Pons (tissue), 1 donor: ENCODE measurements around the gene WWC1.

ENCODE experiments used
- DNase-seq: peaks from one replicate; pipeline ENCODE4 v3.0.0-alpha.2; 2016; ENCODE audit warnings: low spot score

The WWC1 gene

DNA sequence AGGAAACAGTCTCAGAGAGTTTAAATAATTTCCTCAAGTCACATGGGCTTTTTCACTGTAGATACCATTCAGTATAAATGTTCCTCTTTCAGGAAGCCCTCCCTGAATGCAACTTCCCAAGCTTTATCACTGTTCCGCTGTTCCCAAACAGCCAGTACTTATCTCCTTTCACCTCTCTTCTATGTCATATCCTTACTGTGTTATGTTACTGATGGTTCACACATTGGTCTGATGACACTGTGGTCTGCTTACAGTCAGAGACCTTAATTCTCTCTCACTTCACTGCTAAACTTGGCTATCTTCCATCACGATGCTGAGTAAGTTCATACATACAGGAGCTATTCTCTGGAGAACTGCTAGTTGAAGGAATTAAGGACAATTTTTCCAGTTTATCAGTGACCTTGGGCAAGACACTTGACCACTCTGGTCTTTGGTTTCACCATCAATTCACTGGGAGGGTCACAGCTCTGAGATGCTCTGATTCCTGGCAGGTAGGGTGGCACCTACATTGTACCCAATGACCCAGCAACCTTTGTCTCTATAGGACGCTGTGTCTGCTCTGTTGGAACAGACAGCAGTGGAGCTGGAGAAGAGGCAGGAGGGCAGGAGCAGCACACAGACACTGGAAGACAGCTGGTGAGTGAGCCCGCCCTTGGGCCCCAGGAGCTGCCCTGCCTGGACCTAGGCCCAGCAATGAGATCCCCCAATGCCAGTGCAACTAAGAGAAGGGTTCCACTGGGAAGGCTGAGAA is 152.7 kb downstream of the WWC1 start:
- DNase-seq, result no peak

DNA sequence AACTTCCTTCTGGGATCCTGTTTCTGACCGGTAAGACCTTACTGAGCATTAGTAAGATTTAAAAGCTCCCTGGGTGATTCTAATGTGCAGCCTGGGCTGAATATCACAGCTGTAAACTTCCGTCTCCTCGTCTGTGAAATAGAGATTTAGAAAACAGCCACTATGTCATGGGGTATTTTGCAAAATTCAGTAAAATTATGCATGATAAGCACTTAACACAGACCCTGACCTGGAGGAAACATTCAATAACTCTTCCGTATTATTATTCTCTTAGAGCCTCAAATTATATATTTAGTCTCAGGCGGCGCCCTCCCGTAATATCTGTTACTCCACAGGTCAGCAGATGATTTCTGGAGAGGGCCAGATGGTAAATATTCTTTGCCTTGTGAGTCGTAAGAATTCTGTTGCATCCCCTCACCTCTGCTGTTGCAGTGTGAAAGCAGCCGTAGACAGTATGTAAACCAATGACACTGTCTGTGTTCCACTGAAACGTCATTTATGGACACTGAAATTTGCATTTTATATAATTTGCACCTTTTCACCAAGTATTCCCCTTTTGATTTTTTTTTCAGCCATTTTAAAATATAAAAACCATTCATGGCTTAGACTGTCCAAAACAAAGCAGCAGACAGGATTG is 155.7 kb downstream of the WWC1 start:
- DNase-seq, result no peak

DNA sequence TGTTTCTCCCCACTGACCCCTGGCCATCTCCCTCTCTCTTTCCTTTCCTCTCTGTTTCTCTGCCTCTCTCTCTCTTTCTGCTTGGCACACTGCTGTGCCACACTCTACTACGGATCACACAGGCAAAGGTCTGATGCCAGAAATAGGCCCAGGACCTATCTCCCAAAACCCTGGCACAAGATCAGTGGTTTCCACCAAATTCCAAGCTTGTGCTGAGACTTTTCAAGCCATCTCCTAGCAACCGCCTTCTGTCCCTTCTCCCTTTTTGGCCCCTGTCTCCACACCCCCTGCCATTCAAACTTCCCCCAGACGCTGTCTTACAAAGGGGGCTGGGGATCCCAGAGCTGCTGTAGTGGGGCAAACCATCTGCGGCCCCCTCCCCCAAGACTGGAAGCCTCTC is 156.4 kb downstream of the WWC1 start:
- no peak for DNase-seq

GRCh38 chr5:168449166-168449565 is 157.7 kb downstream of the WWC1 start:
- DNase-seq, result no peak

DNA sequence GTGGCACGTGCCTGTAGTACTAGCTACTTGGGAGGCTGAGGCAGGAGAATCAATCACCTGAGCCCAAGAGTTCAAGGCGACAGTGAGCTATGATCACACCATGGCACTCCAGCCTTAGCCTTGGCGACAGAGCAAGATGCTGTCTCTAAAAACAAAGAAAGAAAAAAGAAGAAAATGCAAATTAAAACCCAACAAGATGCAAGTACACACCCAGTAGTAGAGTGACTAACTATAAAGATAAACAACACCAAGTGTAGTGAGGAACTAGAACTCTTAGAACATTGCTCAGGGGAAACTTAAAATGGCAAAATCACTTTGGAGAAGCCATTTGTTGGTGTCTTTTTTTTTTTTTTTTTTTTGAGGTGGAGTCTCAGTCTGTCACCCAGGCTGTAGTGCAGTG is 160.1 kb downstream of the WWC1 start:
- DNase-seq, result no peak

DNA sequence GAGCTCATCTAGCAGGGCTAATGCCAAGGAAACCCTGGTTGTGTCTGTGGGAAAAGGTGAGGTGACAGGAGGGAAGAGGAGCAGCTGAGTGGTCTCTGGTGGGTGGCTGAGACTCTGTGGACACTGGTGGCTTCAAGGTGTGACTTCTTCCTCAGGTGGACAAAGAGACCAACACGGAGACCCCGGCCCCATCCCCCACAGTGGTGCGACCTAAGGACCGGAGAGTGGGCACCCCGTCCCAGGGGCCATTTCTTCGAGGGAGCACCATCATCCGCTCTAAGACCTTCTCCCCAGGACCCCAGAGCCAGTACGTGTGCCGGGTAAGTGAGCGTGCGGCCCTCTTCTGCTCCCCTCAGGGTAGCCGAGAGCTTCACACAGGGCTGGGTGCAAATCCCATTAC is 163.8 kb downstream of the WWC1 start:
- no peak for DNase-seq

- no peak for DNase-seq
Measured at GRCh38 chr5:168457542-168457941, 166.1 kb downstream of the WWC1 start.

- DNase-seq, result no peak
Measured at GRCh38 chr5:168460606-168461005, 169.2 kb downstream of the WWC1 start.

DNA sequence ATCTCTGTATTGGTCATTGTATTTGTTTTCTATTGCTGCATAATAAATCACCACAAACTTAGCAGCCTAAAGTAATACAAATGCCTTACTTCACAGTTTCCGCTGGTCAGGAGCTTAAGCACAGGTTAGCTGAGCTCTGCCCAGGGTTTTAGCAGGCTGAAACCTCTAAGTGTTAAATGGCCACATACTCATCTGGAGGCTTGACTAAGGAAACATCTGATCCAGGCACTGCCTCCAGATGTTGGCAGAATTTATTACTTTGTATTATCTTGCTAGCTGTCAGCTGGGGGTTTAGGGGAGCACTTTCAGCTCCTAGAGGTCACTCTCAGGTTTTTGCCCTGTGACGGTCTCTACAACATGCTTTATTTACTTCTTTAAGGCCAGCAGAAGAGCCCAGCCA is 171.6 kb downstream of the WWC1 start:
- no peak for DNase-seq

GRCh38 chr5:168464214-168464613 is 172.8 kb downstream of the WWC1 start:
- no peak for DNase-seq

DNA sequence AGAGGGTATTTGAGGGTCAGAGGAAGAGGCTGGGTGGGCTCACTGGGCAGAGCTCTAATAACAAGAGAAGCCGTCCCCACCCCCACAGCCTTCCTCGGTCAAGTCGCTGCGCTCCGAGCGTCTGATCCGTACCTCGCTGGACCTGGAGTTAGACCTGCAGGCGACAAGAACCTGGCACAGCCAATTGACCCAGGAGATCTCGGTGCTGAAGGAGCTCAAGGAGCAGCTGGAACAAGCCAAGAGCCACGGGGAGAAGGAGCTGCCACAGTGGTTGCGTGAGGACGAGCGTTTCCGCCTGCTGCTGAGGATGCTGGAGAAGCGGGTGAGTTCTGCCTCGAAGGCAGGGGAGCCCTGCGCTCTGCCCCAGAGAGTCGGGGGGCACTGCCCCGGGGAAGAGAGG is 173.2 kb downstream of the WWC1 start:
- no peak for DNase-seq

- no peak for DNase-seq
Measured at GRCh38 chr5:168467755-168468330, 176.4 kb downstream of the WWC1 start.

GRCh38 chr5:168468836-168469235 is 177.4 kb downstream of the WWC1 start:
- no peak for DNase-seq

GRCh38 chr5:168469816-168470215 is 178.4 kb downstream of the WWC1 start:
- DNase-seq, result no peak

GRCh38 chr5:168471785-168472184 is 180.3 kb downstream of the WWC1 start:
- no peak for DNase-seq

- no peak for DNase-seq
Measured at GRCh38 chr5:168472329-168472728, 180.9 kb downstream of the WWC1 start.

- no peak for DNase-seq
Measured at GRCh38 chr5:168474319-168474718, 182.9 kb downstream of the WWC1 start.

DNA sequence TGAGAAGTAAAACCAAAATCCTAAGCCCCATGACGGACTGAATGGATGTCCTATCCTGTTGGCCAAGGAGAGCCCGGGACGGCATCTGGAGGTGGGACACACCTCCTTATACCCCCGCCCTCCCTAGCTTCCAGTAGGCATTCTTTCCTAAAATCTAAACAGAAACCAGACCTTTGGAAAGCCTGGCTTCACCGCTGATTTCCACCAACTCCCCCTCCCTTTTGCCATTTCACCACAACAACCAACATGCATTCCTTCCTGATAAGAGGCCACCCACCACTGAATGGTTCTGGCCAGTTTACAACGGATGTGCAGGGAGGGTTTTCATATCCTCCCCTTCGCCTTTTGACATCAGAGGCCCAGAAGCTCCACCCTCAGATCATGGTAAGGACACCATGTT is 185.6 kb downstream of the WWC1 start:
- DNase-seq, result no peak

DNA sequence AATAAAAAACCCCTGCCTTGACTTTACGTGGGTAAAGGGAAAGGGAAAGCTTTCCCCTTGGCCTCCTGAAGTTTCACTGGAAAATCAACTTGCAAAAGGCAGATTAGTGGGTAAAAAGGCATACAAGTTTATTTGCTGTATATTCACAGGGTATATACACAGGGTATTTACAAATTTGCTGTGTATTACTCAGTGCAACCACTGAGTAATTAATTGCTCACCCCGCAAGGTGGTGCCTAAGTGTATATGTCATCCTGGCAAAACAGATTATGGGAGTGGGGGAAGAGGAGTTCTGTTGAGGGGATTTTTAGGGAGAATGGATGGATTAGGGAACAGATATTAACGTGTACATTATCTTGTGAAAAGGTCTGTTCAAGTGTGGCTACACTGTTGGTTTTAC is 187.7 kb downstream of the WWC1 start:
- DNase-seq, result no peak

GRCh38 chr5:168480601-168481000 is 189.2 kb downstream of the WWC1 start:
- no peak for DNase-seq

GRCh38 chr5:168481330-168481788 is 189.9 kb downstream of the WWC1 start:
- no peak for DNase-seq

DNA sequence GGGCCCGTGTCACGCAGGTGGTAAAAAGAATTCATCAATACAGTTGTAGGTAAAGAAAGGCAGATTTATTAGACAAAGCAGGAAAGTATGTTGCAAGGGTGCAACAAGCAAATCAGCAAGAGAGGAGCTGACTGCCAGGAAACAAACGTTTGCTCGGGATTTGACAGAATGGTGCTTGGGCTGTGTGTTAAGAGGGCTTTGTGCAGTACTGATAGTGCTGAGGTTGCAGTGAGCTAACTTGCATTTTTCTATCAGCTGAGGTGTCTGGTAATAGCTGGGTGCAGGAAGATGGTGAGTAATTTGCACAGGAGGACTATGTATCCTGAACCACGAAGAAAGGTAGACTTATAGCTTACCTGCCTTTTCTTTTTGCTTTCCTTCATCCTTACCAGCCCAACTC is 190.9 kb downstream of the WWC1 start:
- no peak for DNase-seq

DNA sequence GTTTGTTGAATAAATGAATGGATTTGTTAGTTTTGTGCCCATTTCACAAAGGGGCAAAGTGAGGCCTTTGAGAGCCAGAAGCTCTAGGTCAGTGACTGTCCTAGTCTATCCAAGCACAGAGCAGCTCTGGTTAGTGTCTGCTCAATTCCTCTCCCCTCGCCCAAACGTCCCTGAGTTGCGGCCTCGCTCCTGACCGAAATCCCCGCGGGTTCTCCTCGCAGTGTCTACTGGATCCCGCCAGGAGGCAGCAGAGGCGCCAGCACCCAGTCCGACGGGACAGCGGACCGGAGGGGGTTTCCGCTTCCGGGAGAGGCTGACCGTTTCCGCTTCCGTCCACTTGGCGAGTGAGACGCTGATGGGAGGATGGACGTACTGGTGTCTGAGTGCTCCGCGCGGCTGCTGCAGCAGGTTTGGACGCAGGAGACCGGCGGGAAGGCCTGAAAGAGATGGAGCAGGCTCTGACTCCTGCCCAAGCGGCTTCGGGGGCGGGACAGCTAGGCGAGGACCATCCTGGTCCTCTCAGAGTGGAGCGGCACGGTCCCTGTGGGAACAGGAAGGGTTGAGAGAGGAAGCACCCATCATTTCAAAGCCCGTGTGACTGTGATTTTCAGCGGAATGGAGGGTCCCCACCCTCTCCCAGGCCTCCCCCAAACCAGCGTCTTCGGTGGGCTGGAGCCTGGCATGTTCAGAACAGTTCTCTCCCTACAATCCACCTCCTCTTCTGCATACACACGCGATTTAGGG is 194.9 kb downstream of the WWC1 start, which contains the start of gene RARS1:
TSS of gene RARS1 (plus strand) at position 336 of the 744 bp plus-strand sequence. CDS start at position 364, 28 bp downstream.
- peak; percentile 94 for DNase-seq
